GM19238 (cell line): ENCODE data around the gene IRF9.
"Not testable (repeated sequence)": the region's sequence is repeated elsewhere in the genome, so short reads cannot be mapped to it uniquely, and the experiment has no call there.

Experiments
- DNase-seq: peaks from one replicate; pipeline ENCODE4 v3.0.0; 2011; ENCODE audit warnings: low spot score; ENCODE audit not compliant: insufficient read length

Gene IRF9

DNA sequence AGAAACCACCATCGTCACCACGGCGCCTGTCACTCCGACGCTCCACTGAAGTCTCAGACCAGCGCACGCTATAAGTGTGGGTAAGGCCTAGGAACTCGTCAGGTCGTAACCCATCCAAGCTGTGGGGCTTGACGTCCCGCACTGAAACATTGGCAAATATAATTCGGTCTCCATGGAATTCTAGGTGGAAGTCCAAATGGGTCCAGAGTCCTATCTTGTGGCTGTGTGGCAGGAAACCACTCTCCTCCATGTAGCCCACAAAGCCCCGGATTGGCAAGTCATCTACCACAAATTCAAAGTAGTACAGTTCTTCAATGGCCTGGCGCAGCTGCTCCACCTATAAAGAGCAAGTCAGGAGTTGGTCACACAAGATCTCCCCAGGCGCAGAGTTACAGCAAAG is 31.9 kb downstream of the IRF9 start:
- no peak for DNase-seq

DNA sequence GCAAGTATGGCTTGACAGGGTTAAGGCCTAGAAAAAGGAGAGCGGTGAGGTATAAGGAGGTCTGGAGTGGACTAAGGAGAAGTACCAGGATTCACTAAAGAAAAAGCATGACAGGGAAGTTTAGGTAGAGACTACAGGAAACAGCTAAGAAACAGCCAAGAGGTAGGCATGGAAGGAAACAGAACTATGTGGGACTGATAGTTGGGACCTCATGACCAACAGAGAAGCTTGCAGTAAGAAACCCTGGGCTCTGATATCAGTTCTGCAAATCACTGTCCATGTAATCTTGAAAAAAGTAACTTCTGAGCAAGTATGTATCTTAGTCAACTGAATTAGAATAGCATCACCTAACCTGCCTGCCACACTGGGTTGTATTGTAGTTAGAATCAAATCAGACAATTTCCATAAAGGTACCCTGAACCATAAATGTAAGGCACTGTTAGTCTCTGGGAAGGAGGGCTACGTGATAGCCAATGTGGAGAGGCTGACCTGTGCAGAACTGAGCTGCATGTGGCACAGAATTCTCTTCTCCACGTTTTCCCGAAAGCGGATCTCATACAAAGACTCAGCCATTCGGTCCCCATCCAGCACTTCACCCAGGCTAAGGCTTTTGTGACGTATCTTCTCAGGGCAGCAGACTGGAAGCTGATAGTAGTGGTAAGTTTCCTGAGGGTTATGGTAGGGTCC is 33.3 kb downstream of the IRF9 start:
- no peak for DNase-seq

GRCh38 chr14:24194873-24195185 is 33.8 kb downstream of the IRF9 start:
- DNase-seq = no peak

- peak; percentile 93 for DNase-seq
Measured at GRCh38 chr14:24195186-24196070, 34.4 kb downstream of the IRF9 start, which contains the start of gene TM9SF1. Gene TM9SF1, minus strand, starts transcription at chr14:24195441. Its CDS starts 422 bp downstream, at chr14:24195019.

DNA sequence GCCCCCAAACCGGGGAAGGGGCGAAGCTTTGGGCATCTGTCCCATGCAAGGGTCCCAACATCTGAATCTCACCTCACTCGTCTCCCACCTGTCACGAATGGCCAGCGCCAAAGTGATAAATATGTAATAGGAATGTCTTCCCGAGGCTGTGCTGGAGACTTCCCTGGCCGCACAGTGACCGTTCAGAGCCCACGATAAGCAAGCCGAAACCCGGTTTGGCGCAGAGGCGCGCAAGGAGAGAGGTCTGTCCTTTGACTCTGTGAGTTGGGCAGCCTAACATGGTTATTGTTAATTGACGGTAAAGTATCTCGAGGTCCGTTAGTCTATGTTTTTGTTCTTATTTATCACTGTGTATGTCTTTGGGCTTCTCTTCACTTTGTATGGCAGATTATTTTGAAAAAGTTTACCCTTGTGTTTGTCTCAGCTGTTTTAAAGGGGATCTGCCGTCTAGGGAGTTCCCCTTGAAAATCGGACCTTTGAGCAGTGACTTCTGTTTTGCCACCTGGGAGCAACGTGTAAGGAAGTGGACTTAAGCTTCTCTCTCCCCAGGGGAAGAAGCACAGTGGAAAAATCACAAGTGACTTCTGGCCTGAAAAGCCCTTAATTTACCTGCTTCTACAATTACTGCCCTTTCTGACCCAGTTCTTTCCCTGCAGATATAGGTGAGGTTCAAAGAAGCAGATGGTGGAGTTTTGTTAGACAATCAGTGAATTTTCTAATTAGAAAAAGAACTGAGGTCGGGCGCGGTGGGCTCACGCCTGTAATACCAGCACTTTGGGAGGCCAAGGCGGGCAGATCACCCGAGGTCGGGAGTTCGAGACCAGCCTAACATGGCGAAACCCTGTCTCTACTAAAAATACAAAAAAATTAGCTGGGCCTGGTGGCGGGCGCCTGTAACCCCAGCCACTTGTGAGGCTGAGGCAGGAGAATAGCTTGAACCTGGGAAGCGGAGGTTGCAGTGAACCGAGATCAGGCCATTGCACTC is 35.3 kb downstream of the IRF9 start:
- DNase-seq = peak; percentile 35

- DNase-seq = no peak
Measured at GRCh38 chr14:24197056-24197450, 36.0 kb downstream of the IRF9 start.

DNA sequence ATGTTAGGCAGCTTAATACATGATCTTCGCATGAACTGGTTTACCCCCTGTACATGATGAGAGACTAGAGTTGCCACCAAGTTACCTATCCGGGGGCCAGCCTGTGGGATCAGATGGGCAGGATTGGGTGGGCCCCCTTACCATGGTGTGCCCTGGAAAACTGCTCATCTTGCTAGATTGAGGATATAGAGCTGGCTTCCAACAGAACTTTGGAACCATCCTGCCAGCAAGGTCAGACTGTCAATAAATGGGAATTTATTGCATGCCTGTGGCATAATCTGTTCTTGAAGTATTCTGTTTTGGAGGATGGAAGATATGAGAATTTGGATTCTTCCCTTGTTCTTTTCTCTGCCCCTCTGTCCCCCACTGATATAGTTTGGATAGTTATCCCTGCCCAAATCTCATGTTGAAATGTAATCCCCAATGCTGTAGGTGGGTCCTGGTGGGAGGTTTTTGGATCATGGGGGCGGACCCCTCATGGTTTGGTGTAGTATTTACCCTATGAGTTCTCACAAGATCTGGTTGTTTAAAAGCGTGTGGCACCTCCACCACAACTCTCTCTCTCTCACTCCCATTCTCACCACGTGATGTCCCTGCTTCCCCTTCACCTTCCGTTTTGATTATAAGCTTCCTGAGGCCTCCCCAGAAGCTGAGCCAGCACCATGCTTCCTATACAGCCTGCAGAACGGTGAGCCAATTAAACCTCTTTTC is 37.9 kb downstream of the IRF9 start:
- DNase-seq = no peak

DNA sequence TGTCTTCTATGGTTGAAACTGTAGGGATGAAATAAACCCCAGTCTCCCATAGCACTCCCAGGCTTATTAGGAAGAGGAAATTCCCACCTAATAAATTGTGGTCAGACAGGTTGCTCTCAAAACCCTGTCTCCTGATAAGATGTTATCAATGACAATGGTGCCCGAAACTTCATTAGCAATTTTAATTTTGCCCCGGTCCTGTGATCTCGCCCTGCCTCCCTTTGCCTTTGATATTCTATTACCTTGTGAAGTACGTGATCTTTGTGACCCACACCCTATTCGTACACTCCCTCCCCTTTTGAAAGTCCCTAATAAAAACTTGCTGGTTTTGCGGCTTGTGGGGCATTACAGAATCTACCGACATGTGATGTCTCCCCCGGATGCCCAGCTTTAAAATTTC is 41.5 kb downstream of the IRF9 start:
- not testable (repeated sequence) for DNase-seq

GRCh38 chr14:24203249-24203886 is 42.3 kb downstream of the IRF9 start:
- not testable (repeated sequence) for DNase-seq

- no peak for DNase-seq
Measured at GRCh38 chr14:24204163-24205146, 43.4 kb downstream of the IRF9 start.

- no peak for DNase-seq
Measured at GRCh38 chr14:24206260-24207103, 45.4 kb downstream of the IRF9 start.

DNA sequence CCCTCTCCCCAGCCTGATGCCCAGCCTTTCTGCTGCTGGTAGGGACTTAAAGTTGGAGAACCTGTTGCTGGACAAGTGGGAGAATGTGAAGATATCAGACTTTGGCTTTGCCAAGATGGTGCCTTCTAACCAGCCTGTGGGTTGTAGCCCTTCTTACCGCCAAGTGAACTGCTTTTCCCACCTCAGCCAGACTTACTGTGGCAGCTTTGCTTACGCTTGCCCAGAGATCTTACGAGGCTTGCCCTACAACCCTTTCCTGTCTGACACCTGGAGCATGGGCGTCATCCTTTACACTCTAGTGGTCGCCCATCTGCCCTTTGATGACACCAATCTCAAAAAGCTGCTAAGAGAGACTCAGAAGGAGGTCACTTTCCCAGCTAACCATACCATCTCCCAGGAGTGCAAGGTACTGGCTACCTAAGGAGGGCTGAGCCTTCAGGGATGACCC is 46.1 kb downstream of the IRF9 start:
- no peak for DNase-seq

GRCh38 chr14:24207625-24208024 is 46.6 kb downstream of the IRF9 start:
- DNase-seq = no peak

- no peak for DNase-seq
Measured at GRCh38 chr14:24211311-24211710, 50.2 kb downstream of the IRF9 start.

- peak; percentile 94 for DNase-seq
Measured at GRCh38 chr14:24212924-24213865, 52.1 kb downstream of the IRF9 start, which contains the start of gene CHMP4A. Gene CHMP4A, minus strand, starts transcription at chr14:24213488. Its CDS starts 49 bp downstream, at chr14:24213439.

DNA sequence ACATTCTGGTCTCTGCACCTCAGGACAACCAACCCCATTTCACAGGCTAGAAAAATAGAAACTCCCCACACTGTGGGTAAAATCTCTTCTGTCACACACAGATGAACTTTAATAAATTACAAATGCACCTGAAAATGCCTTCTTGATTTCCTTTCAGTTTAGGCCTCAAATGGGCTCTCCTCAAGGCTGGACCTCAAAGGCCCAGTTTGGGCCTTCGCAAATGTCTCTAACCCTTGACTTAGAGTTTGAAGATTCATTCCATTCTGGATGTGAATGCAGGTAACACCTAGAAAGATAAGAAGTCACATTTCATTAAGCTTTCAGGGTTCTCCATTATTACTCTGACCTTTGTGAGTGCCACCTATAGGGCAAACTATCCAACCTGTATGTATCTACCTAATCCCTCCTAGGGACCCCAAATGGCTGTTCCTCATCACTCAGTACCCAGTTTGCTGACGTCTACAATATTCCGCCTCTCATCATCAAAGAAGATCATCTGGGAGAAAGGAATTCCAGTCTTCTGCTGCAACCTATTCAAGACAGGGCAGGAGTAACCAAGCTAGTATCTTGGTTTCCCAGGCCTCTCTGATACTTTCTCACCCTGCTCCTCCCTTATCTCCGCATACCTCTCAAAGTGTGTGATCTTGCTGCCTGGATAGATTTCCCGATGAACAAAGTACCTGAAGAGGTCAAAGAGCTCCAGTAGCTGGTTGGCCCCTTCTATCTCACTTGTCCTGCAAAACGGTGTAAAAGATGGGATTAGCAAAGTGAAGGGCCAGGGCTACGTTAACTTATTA is 53.0 kb downstream of the IRF9 start:
- no peak for DNase-seq
